SW480 (cell line): Measurements from ENCODE around the gene CHFR.
"Not testable (repeated sequence)": the region's sequence is repeated elsewhere in the genome, so short reads cannot be mapped to it uniquely, and the experiment has no call there.

ENCODE experiments used
- DNase-seq: peaks from one replicate; pipeline ENCODE4 v3.0.0-alpha.2; 2016; ENCODE audit warnings: low spot score

CHFR gene

GRCh38 chr12:132887513-132888351 is at the start of gene CHFR:
CHFR (minus strand) TSS chr12:132887605; CDS start chr12:132887328, 277 bp downstream.
- peak; percentile 91 for DNase-seq

GRCh38 chr12:132936921-132937320 is 49.5 kb upstream of the CHFR start:
- DNase-seq, result not testable (repeated sequence)

- no peak for DNase-seq
Measured at GRCh38 chr12:132936163-132936562, 48.8 kb upstream of the CHFR start.

- no peak for DNase-seq
Measured at GRCh38 chr12:132926415-132926833, 39.0 kb upstream of the CHFR start.

- DNase-seq, result no peak
Measured at GRCh38 chr12:132925597-132926414, 38.4 kb upstream of the CHFR start.

- no peak for DNase-seq
Measured at GRCh38 chr12:132924356-132924755, 37.0 kb upstream of the CHFR start.

- DNase-seq, result no peak
Measured at GRCh38 chr12:132923356-132923909, 36.0 kb upstream of the CHFR start.

GRCh38 chr12:132922676-132923075 is 35.3 kb upstream of the CHFR start:
- no peak for DNase-seq

GRCh38 chr12:132921685-132922084 is 34.3 kb upstream of the CHFR start:
- DNase-seq, result no peak

GRCh38 chr12:132918680-132919079 is 31.3 kb upstream of the CHFR start:
- DNase-seq, result no peak

- no peak for DNase-seq
Measured at GRCh38 chr12:132909030-132909368, 21.6 kb upstream of the CHFR start.

- DNase-seq, result peak; percentile 93
Measured at GRCh38 chr12:132908145-132909029, 21.0 kb upstream of the CHFR start.

GRCh38 chr12:132907789-132908144 is 20.4 kb upstream of the CHFR start:
- not testable (repeated sequence) for DNase-seq

GRCh38 chr12:132907216-132907615 is 19.8 kb upstream of the CHFR start:
- no peak for DNase-seq

- no peak for DNase-seq
Measured at GRCh38 chr12:132904718-132905328, 17.4 kb upstream of the CHFR start.

- no peak for DNase-seq
Measured at GRCh38 chr12:132899033-132899432, 11.6 kb upstream of the CHFR start.

- DNase-seq, result no peak
Measured at GRCh38 chr12:132888852-132889251, 1.4 kb upstream of the CHFR start.

- no peak for DNase-seq
Measured at GRCh38 chr12:132886529-132887477, 602 bp downstream of the CHFR start.

- DNase-seq, result no peak
Measured at GRCh38 chr12:132881818-132882217, 5.6 kb downstream of the CHFR start.

GRCh38 chr12:132874620-132875019 is 12.8 kb downstream of the CHFR start:
- DNase-seq, result not testable (repeated sequence)
